HS-27A (cell line): ENCODE results near the gene GDF10.

Experiments
- DNase-seq: peaks from one replicate; pipeline ENCODE4 v3.0.0-alpha.2; 2012; ENCODE audit warnings: low read depth, missing footprints

Gene GDF10

GRCh38 chr10:47334466-47335295 is 34.7 kb downstream of the GDF10 start:
- no peak for DNase-seq

GRCh38 chr10:47335906-47336305 is 35.9 kb downstream of the GDF10 start:
- no peak for DNase-seq

- DNase-seq = no peak
These were observed 36.6 kb downstream of the GDF10 start for GRCh38 chr10:47336387-47337134.

- DNase-seq = no peak
These were observed 37.3 kb downstream of the GDF10 start for GRCh38 chr10:47337310-47337709.

- DNase-seq = no peak
These were observed 39.3 kb downstream of the GDF10 start for GRCh38 chr10:47339186-47339735.

GRCh38 chr10:47339759-47340607 is 40.0 kb downstream of the GDF10 start:
- DNase-seq = no peak

- no peak for DNase-seq
These were observed 40.7 kb downstream of the GDF10 start for GRCh38 chr10:47340608-47341170.

GRCh38 chr10:47344996-47345870 is 45.2 kb downstream of the GDF10 start:
- no peak for DNase-seq

GRCh38 chr10:47346581-47347302 is 46.7 kb downstream of the GDF10 start:
- DNase-seq = no peak

GRCh38 chr10:47347303-47347675 is 47.3 kb downstream of the GDF10 start:
- DNase-seq = no peak

GRCh38 chr10:47348138-47348651 is 48.2 kb downstream of the GDF10 start, which contains the start of gene RBP3:
Gene RBP3 (plus strand): TSS chr10:47348363. CDS start chr10:47348485, 122 bp downstream.
- no peak for DNase-seq

- DNase-seq = no peak
These were observed 48.9 kb downstream of the GDF10 start for GRCh38 chr10:47348661-47349470.

GRCh38 chr10:47349516-47349915 is 49.5 kb downstream of the GDF10 start:
- no peak for DNase-seq

- no peak for DNase-seq
These were observed 50.0 kb downstream of the GDF10 start for GRCh38 chr10:47349941-47350371.

- DNase-seq = no peak
These were observed 51.0 kb downstream of the GDF10 start for GRCh38 chr10:47350671-47351640.

GRCh38 chr10:47351899-47352815 is 52.2 kb downstream of the GDF10 start:
- no peak for DNase-seq
